ENCODE data around the gene ATL2. TPM values are rescaled to one million over a fixed set of nuclear protein-coding genes. Genes with fewer than 3 reads are reported as not detected.
"Not testable (repeated sequence)": the region's sequence is repeated elsewhere in the genome, so short reads cannot be mapped to it uniquely, and the experiment has no call there.

Gene ATL2
- total and polyA plus RNA-seq, 2 experiments from 2014 or later, result 28.0 to 72.4 TPM

GRCh38 chr2:38322224-38322914 lies 54.7 kb downstream of the ATL2 start:
- no peaks in the 10 kb centered on the region for H3K4me1 ChIP-seq (ENCODE audit: insufficient read depth)
- TF ChIP-seq EZH2phosphoT487 (IDR thresholded peaks at IDR 0.05; ENCODE audit: low read depth, severe bottlenecking, unreplicated experiment) (no peak), EZH2 (IDR thresholded peaks at IDR 0.05; ENCODE audit: borderline replicate concordance) (no peak)
- TF ChIP-seq, protein P1, sequence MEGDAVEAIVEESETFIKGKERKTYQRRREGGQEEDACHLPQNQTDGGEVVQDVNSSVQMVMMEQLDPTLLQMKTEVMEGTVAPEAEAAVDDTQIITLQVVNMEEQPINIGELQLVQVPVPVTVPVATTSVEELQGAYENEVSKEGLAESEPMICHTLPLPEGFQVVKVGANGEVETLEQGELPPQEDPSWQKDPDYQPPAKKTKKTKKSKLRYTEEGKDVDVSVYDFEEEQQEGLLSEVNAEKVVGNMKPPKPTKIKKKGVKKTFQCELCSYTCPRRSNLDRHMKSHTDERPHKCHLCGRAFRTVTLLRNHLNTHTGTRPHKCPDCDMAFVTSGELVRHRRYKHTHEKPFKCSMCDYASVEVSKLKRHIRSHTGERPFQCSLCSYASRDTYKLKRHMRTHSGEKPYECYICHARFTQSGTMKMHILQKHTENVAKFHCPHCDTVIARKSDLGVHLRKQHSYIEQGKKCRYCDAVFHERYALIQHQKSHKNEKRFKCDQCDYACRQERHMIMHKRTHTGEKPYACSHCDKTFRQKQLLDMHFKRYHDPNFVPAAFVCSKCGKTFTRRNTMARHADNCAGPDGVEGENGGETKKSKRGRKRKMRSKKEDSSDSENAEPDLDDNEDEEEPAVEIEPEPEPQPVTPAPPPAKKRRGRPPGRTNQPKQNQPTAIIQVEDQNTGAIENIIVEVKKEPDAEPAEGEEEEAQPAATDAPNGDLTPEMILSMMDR (IDR thresholded peaks at IDR 0.05; ENCODE audit: poor library complexity), result no peak
- no peak overlapping the region for H2AFZ ChIP-seq
- peaks cover 51% of the 10 kb centered on the region for H3K79me2 ChIP-seq
- no peak for DNase-seq (ENCODE audit: low spot score)
- H3K9me2 ChIP-seq (replicated peaks; ENCODE audit: insufficient read depth), result no peaks in the 10 kb centered on the region
- H3K4me2 ChIP-seq, result no peak overlapping the region
- H3K27me3 ChIP-seq, result no peaks in the 10 kb centered on the region
- no peaks in the 10 kb centered on the region for H3K36me3 ChIP-seq (replicated peaks; ENCODE audit: insufficient read depth, low read depth)
- no peaks in the 10 kb centered on the region for H3K9me3 ChIP-seq (ENCODE audit: low read depth)
- H3K4me3 ChIP-seq, result no peak overlapping the region
- H4K20me1 ChIP-seq (ENCODE audit: insufficient read depth, poor library complexity, severe bottlenecking), result no peaks in the 10 kb centered on the region
- no peak overlapping the region for H3K27ac ChIP-seq

- H3K9me3 ChIP-seq (ENCODE audit: low read depth); H4K20me1 ChIP-seq (ENCODE audit: insufficient read depth, poor library complexity, severe bottlenecking); H3K9me2 ChIP-seq (replicated peaks; ENCODE audit: insufficient read depth); H3K36me3 ChIP-seq (replicated peaks; ENCODE audit: insufficient read depth, low read depth); H2AFZ ChIP-seq; H3K4me3 ChIP-seq; H3K27ac ChIP-seq; H3K27me3 ChIP-seq; H3K4me2 ChIP-seq; DNase-seq (ENCODE audit: low spot score); H3K4me1 ChIP-seq (ENCODE audit: insufficient read depth): not testable (repeated sequence)
- H3K79me2 ChIP-seq, result peaks cover 30% of the 10 kb centered on the region
- WGBS (ENCODE audit: low lambda C conversion rate, missing lambda C conversion rate), result 89% methylated on average over 5 of the region's 5 CpGs
These were observed 57.8 kb downstream of the ATL2 start for GRCh38 chr2:38319240-38319639.

DNA sequence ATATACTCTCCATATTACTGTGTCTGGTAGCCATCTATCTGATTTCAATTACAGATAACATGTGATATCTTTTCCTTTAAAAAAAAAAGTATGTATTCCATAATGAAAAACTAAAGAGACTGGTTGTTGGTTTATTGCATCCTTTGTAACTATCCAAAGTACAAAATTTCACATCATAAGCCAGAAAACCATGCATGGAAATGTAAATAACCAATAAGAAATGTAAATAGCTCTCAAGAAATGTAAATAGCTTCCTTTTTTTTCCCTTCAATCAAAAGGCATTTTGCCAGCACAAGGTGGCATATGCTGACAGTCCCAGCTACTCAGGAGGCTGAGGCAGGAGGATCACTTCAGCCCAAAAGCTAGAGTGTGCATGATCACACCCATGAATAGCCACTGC lies 59.3 kb downstream of the ATL2 start:
- no peaks in the 10 kb centered on the region for H4K20me1 ChIP-seq (ENCODE audit: insufficient read depth, poor library complexity, severe bottlenecking)
- H3K4me1 ChIP-seq (ENCODE audit: insufficient read depth), result no peaks in the 10 kb centered on the region
- no peak for TF ChIP-seq EZH2 (IDR thresholded peaks at IDR 0.05; ENCODE audit: borderline replicate concordance)
- no peak for TF ChIP-seq EZH2phosphoT487 (IDR thresholded peaks at IDR 0.05; ENCODE audit: low read depth, severe bottlenecking, unreplicated experiment)
- TF ChIP-seq, protein P1 (IDR thresholded peaks at IDR 0.05; ENCODE audit: poor library complexity), result no peak
- H3K36me3 ChIP-seq (replicated peaks; ENCODE audit: insufficient read depth, low read depth), result no peaks in the 10 kb centered on the region
- peaks cover 19% of the 10 kb centered on the region for H3K79me2 ChIP-seq
- H2AFZ ChIP-seq, result no peak overlapping the region
- H3K9me2 ChIP-seq (replicated peaks; ENCODE audit: insufficient read depth), result no peaks in the 10 kb centered on the region
- no peak for DNase-seq (ENCODE audit: low spot score)
- H3K9me3 ChIP-seq (ENCODE audit: low read depth), result no peaks in the 10 kb centered on the region
- no peak overlapping the region for H3K4me3 ChIP-seq
- H3K4me2 ChIP-seq, result no peak overlapping the region
- H3K27me3 ChIP-seq, result no peaks in the 10 kb centered on the region
- no peak overlapping the region for H3K27ac ChIP-seq

GRCh38 chr2:38315707-38316333 lies 61.3 kb downstream of the ATL2 start:
- Histone ChIP-seq H2AFZ (no peak overlapping the region), H3K79me2 (peaks cover 4% of the 10 kb centered on the region), H3K4me3 (no peak overlapping the region), H3K9me2 (replicated peaks; ENCODE audit: insufficient read depth) (no peaks in the 10 kb centered on the region), H3K9me3 (ENCODE audit: low read depth) (no peaks in the 10 kb centered on the region), H3K27ac (no peak overlapping the region), H3K4me1 (ENCODE audit: insufficient read depth) (no peaks in the 10 kb centered on the region), H3K27me3 (no peaks in the 10 kb centered on the region), H3K36me3 (replicated peaks; ENCODE audit: insufficient read depth, low read depth) (peaks cover 3% of the 10 kb centered on the region), H3K4me2 (no peak overlapping the region), H4K20me1 (ENCODE audit: insufficient read depth, poor library complexity, severe bottlenecking) (no peaks in the 10 kb centered on the region)
- TF ChIP-seq, protein P1 (IDR thresholded peaks at IDR 0.05; ENCODE audit: poor library complexity), result peak; percentile 87
- no peak for TF ChIP-seq EZH2 (IDR thresholded peaks at IDR 0.05; ENCODE audit: borderline replicate concordance)
- DNase-seq (ENCODE audit: low spot score), result peak; percentile 57
- 47% methylated on average over 2 of the region's 2 CpGs for WGBS (ENCODE audit: low lambda C conversion rate, missing lambda C conversion rate)

Measured in hepatocyte (in vitro differentiated cells).